ENCODE data around the gene TUBA1C. TPM values are rescaled to one million over a fixed set of nuclear protein-coding genes. Genes with fewer than 3 reads are reported as not detected.

Gene TUBA1C
- total RNA-seq, 2 experiments from 2014 or later = 237 to 240 TPM

- DNase-seq (peak; percentile 18), ATAC-seq (no peak)
- POLR2A ChIA-PET = interaction anchor here (0.6 to 3.0 kb wide), 4 partner anchors 31 to 107 kb away, joined by 3 to 19 read pairs (median 3); partner anchors contain the start of genes TUBA1B and TUBA1C
- Mint-ChIP-seq H3K27me3 (no peaks in the 10 kb centered on the region), H3K4me1 (ENCODE audit: low read depth) (peaks cover 13% of the 10 kb centered on the region), H3K4me3 (peak overlapping the region; percentile 85), H3K27ac (peak overlapping the region; percentile 55), H3K36me3 (ENCODE audit: low read depth) (no peaks in the 10 kb centered on the region), H3K9me3 (no peaks in the 10 kb centered on the region)
- CTCF ChIA-PET = interaction anchor here (1.2 to 5.8 kb wide), 6 partner anchors 9 to 237 kb away, joined by 3 to 32 read pairs (median 4); partner anchors contain the start of gene TUBA1B
- TF ChIP-seq CTCF (IDR thresholded peaks at IDR 0.05) = no peak
- intact Hi-C loops (cut with micrococcal nuclease) = loop anchor here (10.0 kb wide), 1 partner anchor 139 kb away; the partner anchor contains the start of gene DHH
These were observed 30.9 kb upstream of the TUBA1C start for GRCh38 chr12:49233842-49234526.

- Mint-ChIP-seq H3K4me3 (no peak overlapping the region), H3K27me3 (no peaks in the 10 kb centered on the region), H3K4me1 (ENCODE audit: low read depth) (peaks cover 13% of the 10 kb centered on the region), H3K27ac (peak overlapping the region; percentile 12), H3K9me3 (no peaks in the 10 kb centered on the region), H3K36me3 (ENCODE audit: low read depth) (no peaks in the 10 kb centered on the region)
- no peak for TF ChIP-seq CTCF (IDR thresholded peaks at IDR 0.05)
- ChIA-PET POLR2A (interaction anchor here (1.2 to 1.4 kb wide), 2 partner anchors 15 to 106 kb away, joined by 4 to 11 read pairs; partner anchors contain the start of gene TUBA1B), CTCF (interaction anchor here (0.7 to 2.5 kb wide), 5 partner anchors 128 to 172 kb away, joined by 3 to 27 read pairs (median 3); partner anchors contain the start of gene SPATS2)
- peak; percentile 11 for ATAC-seq
- intact Hi-C loops (cut with micrococcal nuclease) = loop anchor here (10.0 kb wide), 1 partner anchor 142 kb away; the partner anchor contains the start of gene DHH
- DNase-seq = no peak
These were observed 28.5 kb upstream of the TUBA1C start for GRCh38 chr12:49236423-49236822.

- POLR2A ChIA-PET = interaction anchor here (0.8 kb wide), 1 partner anchor 113 kb away, joined by 3 read pairs; no protein-coding TSS in a partner anchor
- ATAC-seq (no peak), DNase-seq (no peak)
- CTCF ChIA-PET = interaction anchor here (1.0 to 2.6 kb wide), 9 partner anchors 8 to 256 kb away, joined by 3 to 11 read pairs (median 5); no protein-coding TSS in a partner anchor
- Mint-ChIP-seq H3K4me3 (no peak overlapping the region), H3K4me1 (ENCODE audit: low read depth) (no peaks in the 10 kb centered on the region), H3K9me3 (no peaks in the 10 kb centered on the region), H3K27me3 (no peaks in the 10 kb centered on the region), H3K27ac (no peak overlapping the region), H3K36me3 (ENCODE audit: low read depth) (no peaks in the 10 kb centered on the region)
- intact Hi-C loops (cut with micrococcal nuclease) = no loop called here
- TF ChIP-seq CTCF (IDR thresholded peaks at IDR 0.05) = no peak
These were observed 21.3 kb upstream of the TUBA1C start for GRCh38 chr12:49243631-49244030.

- POLR2A ChIA-PET = interaction anchor here (0.6 to 1.2 kb wide), 2 partner anchors 21 to 23 kb away, joined by 4 read pairs; no protein-coding TSS in a partner anchor
These were observed 20.7 kb upstream of the TUBA1C start for GRCh38 chr12:49244176-49244575.

More at GRCh38 chr12:49244176-49244575, 20.7 kb upstream of the TUBA1C start:
- intact Hi-C loops (cut with micrococcal nuclease) = no loop called here
- no peak overlapping the region for H3K27ac Mint-ChIP-seq
- DNase-seq (no peak), ATAC-seq (no peak)
- CTCF ChIA-PET = interaction anchor here (0.8 to 2.6 kb wide), 9 partner anchors 9 to 256 kb away, joined by 3 to 11 read pairs (median 4); partner anchors contain the start of gene TROAP
- H3K36me3 Mint-ChIP-seq (ENCODE audit: low read depth) = no peaks in the 10 kb centered on the region
- H3K4me1 Mint-ChIP-seq (ENCODE audit: low read depth) = no peaks in the 10 kb centered on the region
- no peaks in the 10 kb centered on the region for H3K27me3 Mint-ChIP-seq
- no peak overlapping the region for H3K4me3 Mint-ChIP-seq
- H3K9me3 Mint-ChIP-seq = no peaks in the 10 kb centered on the region
- TF ChIP-seq CTCF (IDR thresholded peaks at IDR 0.05) = no peak
